NCI-H1048 (cell line): Measurements from ENCODE around the gene ABCB1.
"Not testable (repeated sequence)": the region's sequence is repeated elsewhere in the genome, so short reads cannot be mapped to it uniquely, and the experiment has no call there.

Experiments used
- DNase-seq: peaks from one replicate; lab custom pipeline; 2025; lab: John Stamatoyannopoulos, UW

The ABCB1 gene

DNA sequence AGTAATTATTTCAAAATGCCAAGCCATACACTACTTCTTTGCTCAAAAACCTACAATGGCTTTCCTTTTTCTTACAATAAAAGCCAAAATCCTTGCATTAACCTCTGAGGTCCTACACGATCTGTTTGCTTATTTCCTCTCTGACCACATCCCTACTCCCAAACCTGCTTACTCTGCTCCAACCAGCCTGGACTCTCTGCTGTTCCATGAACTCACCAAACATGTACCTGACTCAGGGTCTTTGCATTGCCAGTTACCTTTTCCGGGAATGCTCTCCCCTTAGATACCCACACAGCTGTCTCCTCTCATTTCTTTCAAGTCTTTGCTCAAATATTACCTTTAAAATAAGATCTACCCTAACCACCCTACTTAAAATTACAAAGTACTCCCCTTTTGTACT is 127.5 kb downstream of the ABCB1 start:
- no peak for DNase-seq

DNA sequence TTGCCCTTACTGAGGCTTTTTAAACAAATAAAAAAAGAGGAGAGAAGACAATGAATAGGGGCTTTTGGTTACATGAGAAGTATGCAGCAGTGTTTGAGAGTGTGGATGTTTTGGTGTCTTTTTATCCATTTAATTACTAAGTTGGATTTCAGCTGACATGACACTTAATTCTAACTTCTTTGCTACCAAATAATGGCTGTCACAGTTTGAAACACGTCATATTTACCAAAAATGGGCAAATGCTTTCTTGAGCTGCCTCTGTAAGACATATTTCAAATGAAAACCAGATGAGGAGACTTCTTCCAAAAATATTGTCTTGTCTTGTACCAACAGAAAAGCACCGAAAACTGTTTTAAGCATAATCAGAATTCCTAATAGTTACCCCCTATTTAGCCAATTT is 129.2 kb downstream of the ABCB1 start:
- DNase-seq: no peak

DNA sequence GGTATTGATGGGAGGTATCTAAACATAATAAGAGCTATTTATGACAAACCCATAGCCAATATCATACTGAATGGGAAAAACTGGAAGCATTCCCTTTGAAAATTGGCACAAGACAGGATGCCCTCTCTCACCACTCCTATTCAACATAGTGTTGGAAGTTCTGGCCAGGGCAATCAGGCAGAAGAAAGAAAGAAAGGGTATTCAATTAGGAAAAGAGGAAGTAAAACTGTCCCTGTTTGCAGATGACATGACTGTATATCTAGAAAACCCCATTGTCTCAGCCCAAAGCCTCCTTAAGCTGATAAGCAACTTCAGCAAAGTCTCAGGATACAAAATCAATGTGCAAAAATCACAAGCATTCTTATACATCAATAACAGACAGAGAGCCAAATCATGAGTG is 131.5 kb downstream of the ABCB1 start:
- not testable (repeated sequence) for DNase-seq

DNA sequence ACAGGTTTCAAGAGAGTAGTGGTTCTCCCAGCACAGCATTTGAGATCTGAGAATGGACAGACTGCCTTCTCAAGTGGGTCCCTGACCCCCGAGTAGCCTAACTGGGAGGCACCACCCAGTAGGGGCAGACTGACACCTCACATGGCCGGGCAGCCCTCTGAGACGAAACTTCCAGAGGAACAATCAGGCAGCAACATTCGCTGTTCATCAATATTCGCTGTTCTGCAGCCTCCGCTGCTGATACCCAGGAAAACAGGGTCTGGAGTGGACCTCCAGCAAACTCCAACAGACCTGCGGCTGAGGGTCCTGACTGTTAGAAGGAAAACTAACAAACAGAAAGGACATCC is 135.2 kb downstream of the ABCB1 start:
- not testable (repeated sequence) for DNase-seq

GRCh38 chr7:87464830-87465533 is 135.7 kb downstream of the ABCB1 start:
- not testable (repeated sequence) for DNase-seq

GRCh38 chr7:87463982-87464381 is 136.7 kb downstream of the ABCB1 start:
- DNase-seq: no peak

DNA sequence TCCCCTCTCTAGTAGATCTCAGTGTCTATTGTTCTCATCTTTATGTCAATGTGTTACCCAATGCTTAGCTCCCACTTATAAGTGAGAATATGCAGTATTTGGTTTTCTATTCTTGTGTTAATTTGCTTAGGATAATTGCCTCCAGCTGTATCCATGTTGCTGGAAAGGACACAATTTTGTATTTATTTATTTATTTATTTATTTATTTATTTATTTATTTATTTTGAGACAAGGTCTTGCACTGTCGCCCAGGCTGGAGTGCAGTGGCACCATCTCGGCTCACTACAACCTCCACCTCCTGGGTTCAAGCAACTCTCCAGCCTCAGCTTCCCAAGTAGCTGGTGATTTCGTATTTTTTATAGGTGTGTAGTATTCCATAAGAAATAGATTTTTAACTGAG is 140.2 kb downstream of the ABCB1 start:
- not testable (repeated sequence) for DNase-seq

DNA sequence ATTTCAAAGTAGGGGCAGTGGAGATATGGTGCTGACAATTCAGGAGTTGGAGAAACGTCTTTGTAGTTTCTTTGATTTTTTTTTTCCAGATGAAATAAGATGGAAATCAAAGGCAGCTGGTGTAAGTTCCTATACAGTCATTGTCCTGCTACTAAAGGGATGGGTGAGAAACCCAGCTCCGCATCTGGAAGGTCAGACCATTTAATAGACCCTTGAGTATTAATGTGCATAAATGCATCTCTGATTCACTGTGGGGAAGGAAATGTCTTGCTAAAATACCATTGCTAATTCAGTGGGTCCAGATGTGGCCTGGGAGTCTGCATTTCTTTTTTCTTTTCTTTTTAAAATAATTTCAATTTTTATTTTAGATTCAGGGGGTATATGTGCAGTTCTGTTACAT is 140.7 kb downstream of the ABCB1 start:
- DNase-seq: no peak

- DNase-seq: no peak
These were observed 142.5 kb downstream of the ABCB1 start for GRCh38 chr7:87458148-87458547.

DNA sequence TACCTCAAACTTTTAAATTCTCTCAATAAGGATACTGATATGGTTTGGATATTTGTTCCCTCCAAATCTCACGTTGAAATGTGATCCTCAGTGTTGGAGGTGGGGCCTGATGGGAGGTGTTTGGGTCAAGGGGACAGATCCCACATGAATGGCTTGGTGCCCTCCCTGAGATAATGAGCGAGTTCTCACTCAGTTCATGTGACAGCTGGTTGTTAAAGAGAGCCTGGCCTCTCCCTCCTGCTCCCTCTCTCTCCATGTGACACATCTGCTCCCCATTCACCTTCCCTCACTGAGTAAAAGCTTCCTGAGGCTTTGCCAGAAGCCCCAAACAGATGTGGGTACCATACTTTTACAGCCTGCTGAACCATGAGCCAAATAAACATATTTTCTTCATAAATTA is 144.4 kb downstream of the ABCB1 start:
- no peak for DNase-seq
